Activated T-helper 1 cell treated with anti-CD3 and anti-CD28 coated beads, Interleukin-2, amount 50 U/mL, for 16 hours (primary cell): ENCODE measurements around the gene TRAF7.
"Not testable (repeated sequence)": the region's sequence is repeated elsewhere in the genome, so short reads cannot be mapped to it uniquely, and the experiment has no call there.

Experiments used
- DNase-seq, 2 donors: peaks; one replicate each; pipeline ENCODE4 v3.0.0-alpha.2; 2020; ENCODE audit warnings: low read depth in 1 of 2, low spot score in 1 of 2

The TRAF7 gene

GRCh38 chr16:2155091-2155950, at the start of gene TRAF7:
Gene TRAF7, plus strand, starts transcription at chr16:2155782. Its CDS starts 8,139 bp downstream, at chr16:2163921.
- peak; percentile 90 to 97 for DNase-seq

- not testable (repeated sequence) for DNase-seq
These were observed 49.4 kb upstream of the TRAF7 start for GRCh38 chr16:2106211-2106610.

- DNase-seq: not testable (repeated sequence)
These were observed 48.3 kb upstream of the TRAF7 start for GRCh38 chr16:2107121-2107790.

- DNase-seq: not testable (repeated sequence)
These were observed 47.8 kb upstream of the TRAF7 start for GRCh38 chr16:2107791-2108125.

GRCh38 chr16:2108446-2109270, 46.9 kb upstream of the TRAF7 start:
- DNase-seq: not testable (repeated sequence)

GRCh38 chr16:2109271-2109580, 46.4 kb upstream of the TRAF7 start:
- not testable (repeated sequence) for DNase-seq

GRCh38 chr16:2109872-2110271, 45.7 kb upstream of the TRAF7 start:
- DNase-seq: not testable (repeated sequence)

- not testable (repeated sequence) for DNase-seq
These were observed 45.1 kb upstream of the TRAF7 start for GRCh38 chr16:2110332-2111008.

GRCh38 chr16:2111009-2111353, 44.6 kb upstream of the TRAF7 start:
- DNase-seq: not testable (repeated sequence)

- DNase-seq: not testable (repeated sequence)
These were observed 43.9 kb upstream of the TRAF7 start for GRCh38 chr16:2111412-2112335.

- DNase-seq: not testable (repeated sequence)
These were observed 43.0 kb upstream of the TRAF7 start for GRCh38 chr16:2112539-2113106.

GRCh38 chr16:2114225-2114624, 41.4 kb upstream of the TRAF7 start:
- DNase-seq: not testable (repeated sequence)

GRCh38 chr16:2114885-2115590, 40.5 kb upstream of the TRAF7 start:
- DNase-seq: not testable (repeated sequence)

GRCh38 chr16:2115591-2115973, 40.0 kb upstream of the TRAF7 start:
- DNase-seq: no peak

GRCh38 chr16:2116428-2116827, 39.2 kb upstream of the TRAF7 start:
- not testable (repeated sequence) for DNase-seq

GRCh38 chr16:2117341-2117740, 38.2 kb upstream of the TRAF7 start:
- not testable (repeated sequence) for DNase-seq

- not testable (repeated sequence) for DNase-seq
These were observed 37.4 kb upstream of the TRAF7 start for GRCh38 chr16:2117960-2118722.

- DNase-seq: not testable (repeated sequence)
These were observed 34.3 kb upstream of the TRAF7 start for GRCh38 chr16:2121325-2121724.
